HK-2 (cell line): ENCODE data around the gene PARP2.
"Not testable (repeated sequence)": the region's sequence is repeated elsewhere in the genome, so short reads cannot be mapped to it uniquely, and the experiment has no call there.

Experiments used
- DNase-seq: peaks from one replicate; pipeline ENCODE4 v3.0.0-alpha.2; 2018; ENCODE audit not compliant: unreplicated experiment

Gene PARP2

DNA sequence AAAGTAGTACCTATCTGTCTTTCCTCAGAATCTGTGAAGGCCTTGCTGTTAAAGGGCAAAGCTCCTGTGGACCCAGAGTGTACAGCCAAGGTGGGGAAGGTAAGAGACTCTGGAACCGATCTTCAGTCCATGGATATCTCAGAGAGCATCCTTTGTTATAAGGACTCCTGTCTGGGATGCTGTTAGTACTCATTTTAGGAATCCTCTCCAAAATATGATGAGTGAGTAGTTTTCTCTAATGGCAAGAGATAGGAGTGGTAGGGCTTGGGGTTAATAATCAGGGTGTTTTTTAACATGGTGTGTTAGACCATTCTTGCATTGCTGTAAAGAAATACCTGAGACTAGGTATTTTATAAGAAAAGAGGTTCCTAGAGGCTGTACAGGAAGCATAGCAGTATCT lies 1.9 kb downstream of the PARP2 start:
- DNase-seq = no peak

DNA sequence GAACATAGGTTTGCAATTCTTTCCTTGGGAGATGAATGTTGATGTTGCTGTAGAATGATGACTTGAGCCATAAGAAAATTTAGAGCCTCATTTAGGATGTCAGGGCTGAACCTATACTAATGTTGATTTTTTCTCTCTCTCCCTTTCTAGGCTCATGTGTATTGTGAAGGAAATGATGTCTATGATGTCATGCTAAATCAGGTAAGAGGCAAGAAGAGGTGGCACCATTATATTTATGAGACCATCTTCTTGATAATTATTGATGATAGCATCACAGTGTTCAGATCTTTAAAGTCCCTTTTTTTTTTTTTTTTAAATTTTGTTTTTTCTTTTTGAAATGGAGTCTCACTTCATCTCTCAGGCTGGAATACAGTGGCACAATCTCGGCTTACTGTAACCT lies 3.3 kb downstream of the PARP2 start:
- DNase-seq = no peak

DNA sequence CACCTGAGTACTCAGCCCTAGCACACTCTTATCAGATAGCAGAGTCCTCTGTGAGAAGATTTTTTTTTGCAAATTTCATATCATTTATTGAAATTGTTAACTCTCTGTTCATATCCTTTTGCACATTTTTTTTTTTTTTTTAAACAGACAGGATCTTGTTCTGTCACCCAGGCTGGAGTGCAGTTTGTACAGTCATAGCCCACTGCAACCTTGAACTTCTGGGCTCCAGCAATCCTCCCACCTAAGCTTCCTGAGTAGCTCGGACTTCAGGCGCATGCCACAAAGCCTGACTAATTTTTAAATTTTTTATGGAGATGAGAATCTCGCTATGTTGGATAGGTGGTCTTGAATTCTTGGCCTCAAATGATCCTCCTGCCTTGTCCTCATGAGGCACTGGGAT lies 4.3 kb downstream of the PARP2 start:
- DNase-seq = no peak

DNA sequence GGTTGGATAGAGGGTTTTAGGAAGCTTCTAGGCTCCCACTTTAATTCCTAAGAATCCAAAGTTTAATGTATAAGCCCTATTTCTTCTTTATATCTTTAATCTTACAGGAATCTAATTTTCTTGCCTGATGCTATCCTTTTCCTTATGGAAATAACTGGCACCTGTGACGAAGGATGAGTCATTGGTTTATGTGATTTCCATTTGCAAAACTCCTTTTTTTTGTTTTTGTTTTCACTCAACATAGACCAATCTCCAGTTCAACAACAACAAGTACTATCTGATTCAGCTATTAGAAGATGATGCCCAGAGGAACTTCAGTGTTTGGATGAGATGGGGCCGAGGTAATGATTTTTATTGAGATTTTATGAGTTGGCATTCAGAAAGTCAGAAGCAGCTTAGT lies 6.8 kb downstream of the PARP2 start:
- no peak for DNase-seq

DNA sequence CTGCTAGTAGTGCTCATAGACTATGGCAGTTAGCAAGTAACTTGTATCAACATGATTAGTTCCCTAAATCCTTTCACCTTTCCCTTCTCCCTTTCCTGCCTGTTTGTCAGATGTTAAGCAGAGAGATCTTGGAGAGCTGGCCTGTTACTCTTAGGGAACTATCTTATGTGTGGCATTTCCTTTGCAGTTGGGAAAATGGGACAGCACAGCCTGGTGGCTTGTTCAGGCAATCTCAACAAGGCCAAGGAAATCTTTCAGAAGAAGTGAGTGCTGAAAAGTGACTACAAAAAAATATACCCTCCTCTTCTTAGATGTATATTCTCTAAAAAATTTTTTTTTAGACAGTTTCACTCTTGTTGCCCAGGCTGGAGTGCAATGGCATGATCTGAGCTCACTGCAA lies 7.4 kb downstream of the PARP2 start:
- DNase-seq = no peak

DNA sequence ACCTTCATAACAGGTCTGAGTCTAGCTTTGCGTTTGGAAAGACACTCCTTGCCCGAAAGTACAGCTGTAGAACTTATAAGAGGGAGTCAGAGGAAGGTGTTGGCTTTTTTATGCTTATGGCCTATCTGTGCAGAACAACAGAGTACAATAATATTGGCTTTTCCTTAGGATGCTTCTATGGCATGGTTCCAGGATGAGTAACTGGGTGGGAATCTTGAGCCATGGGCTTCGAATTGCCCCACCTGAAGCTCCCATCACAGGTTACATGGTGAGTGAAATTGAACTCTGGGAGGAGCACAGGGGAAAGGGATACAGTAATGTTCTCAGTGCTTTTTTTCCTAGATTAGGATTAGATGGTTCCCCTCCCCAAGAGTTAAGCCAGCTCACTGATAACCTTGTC lies 13.0 kb downstream of the PARP2 start:
- no peak for DNase-seq

DNA sequence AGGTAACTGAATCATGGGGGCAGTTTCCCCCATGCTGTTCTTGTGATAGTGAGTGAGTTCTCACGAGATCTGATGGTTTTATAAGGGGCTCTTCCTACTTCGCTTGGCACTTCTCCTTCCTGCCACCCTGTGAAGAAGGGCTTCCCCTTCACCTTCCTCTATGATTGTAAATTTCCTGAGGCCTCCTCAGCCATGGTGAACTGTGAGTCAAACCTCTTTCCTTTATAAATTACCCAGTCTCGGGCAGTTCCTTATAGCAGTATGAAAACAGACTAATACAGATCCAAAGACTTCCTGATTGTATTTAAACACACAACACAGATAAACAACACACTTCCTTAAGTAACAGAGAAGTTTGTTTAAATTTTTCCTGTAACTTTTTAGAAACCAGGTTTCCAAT lies 15.0 kb downstream of the PARP2 start:
- DNase-seq = not testable (repeated sequence)

DNA sequence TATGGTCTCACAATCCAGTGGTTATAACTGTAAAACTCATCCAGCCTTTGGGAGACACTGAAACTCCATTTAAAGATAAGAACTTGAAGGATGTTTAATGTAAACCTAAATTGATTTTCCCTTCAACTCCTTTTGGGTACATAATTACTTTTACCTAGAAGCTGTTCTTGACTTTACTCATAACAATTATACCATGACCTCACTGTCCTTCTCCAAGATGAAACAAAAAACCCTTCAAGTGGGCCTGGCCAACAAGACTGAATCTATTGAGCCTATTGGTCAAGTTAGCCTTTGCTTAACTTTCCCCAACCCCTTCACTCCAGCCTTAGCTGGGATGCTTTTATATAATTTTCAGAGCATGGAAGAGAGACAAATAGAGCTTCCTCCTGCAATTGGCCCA lies 22.5 kb downstream of the PARP2 start:
- DNase-seq = no peak

DNA sequence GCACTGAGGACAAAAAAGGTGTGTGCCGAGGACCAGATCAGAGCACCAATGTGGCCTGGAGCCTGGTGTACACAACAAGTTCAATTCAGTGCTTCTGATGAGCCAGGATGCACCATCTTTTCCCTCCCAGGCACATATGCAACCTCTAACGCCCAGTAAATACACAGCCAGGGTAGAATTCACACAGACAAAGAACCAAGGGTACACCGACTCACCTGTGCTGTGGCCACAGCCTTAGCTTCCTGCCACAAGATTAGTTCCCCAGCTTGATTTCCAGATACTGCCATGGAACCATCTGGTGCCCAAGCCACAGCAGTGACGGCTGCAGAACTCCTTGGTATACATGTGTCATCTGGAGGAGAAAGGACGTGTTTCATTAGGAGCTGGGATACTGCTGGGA lies 29.4 kb downstream of the PARP2 start:
- no peak for DNase-seq

DNA sequence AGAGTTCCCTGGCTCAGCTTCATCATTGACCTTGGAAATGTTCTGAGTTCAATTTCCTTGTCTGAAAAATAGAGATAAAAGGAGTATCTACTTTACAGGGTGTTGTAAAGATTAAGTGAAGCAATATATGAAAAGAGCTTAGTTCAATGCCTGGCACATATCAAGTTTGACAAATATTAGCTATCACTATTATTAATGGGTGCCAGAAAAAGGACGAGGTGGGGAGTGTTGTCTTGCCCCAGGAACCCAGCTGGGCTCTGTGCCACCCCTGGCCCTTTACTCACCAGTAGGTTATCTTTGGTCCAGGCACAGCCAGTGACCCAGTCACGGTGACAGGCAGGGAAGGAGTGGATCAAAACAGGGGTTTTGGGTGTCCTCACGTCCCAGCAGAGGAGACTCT lies 32.0 kb downstream of the PARP2 start:
- no peak for DNase-seq

DNA sequence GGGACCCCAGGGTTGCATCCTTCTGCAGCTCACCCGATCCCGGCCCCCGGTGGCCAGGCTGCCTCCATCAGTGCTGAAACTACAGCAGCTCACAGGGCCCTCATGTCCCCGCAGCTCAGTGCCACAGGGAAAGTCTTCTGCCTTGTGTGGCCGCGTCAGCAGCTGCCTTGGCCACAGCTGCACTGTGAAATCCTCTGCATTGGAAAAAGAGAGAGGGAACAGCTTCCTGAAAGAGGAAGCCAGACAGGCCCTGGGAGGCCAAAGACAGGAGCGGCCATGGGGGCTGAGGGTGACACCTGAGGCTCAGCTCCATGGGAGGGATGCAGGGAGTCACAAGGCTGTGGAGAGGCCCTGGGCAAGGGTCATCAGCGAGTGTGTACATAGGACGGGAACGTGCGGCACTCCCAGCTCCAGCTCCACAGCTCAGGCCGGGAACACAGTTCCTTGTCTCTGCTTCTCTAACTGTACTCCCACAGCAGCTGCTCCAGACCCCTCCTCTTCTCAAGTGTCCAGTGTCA lies 32.7 kb downstream of the PARP2 start:
- no peak for DNase-seq

DNA sequence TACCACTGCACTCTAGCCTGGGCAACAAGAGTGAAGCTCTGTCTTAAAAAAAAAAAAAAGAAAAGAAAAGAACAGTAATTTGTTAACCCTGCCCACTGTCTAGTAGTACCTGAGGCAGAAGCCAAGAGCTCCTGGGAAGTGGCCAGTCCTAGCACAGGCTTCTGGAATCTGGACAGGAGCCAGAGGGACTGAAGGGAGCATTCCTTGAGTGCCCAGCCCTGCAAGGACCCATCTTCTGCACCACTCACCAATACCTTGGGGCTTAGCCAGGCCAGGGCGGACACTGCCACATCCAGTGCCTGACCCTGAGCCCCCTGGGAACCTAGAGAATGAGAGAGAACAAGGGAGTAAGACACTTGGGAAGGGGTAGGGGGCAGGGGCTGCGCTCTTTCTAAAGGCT lies 33.7 kb downstream of the PARP2 start:
- DNase-seq = no peak

DNA sequence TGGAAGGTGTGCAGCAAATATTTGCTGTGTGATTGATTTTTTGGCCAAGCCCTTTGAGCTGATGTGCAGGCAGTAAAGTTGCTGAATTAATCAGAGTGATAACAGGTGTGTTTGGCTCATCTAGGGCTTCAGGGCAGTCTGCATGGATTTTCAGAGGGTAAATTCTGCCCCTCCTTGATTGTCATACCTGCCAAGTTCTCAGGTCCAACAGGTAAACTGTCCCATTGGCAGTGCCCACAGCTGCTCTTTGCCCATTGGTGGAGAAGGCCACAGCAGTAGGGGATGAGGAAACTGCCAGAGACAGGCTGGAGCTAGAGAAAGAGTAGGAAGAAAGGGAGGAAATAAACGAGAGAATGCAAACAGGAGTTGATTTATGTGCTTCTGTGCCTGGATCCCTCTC lies 36.3 kb downstream of the PARP2 start:
- no peak for DNase-seq

DNA sequence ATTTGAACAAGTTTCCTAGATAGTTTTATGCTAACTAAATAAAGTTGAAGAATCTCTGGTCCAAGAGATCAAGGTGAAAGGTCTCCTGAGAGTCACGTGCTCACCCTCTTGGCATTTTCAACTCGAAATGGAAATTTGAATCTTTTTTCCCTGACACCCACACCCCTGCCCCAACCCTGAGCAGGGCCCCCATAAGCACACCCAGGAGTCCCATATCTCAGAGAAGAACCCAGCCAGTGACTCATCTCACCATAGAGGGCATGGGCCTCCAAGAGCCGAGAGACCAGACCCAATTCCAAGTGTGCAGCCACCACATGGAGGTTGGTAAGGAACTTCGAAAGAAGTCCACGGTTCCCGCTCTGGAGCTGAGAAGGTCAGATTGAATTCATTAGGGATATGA lies 37.2 kb downstream of the PARP2 start:
- no peak for DNase-seq

DNA sequence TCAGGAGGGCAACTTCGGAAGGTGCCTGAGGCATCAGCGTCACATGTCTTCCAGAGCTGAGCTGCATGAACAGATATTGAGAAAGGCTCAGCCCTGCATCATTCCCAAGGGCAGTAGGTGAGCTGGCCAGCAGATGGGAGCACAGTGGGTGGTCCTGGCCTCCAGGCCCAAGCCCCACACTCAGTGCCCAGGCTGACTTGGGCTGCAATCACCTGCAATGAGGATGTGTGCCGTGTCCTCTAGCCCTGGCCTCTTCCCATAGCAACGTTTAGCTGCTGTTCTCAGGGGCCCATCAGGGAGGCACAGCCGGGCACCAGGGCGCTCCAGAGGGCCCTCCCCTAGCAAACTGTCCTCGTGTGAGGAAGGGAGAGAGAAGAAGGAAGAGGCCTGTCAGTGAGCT lies 37.9 kb downstream of the PARP2 start:
- DNase-seq = no peak

DNA sequence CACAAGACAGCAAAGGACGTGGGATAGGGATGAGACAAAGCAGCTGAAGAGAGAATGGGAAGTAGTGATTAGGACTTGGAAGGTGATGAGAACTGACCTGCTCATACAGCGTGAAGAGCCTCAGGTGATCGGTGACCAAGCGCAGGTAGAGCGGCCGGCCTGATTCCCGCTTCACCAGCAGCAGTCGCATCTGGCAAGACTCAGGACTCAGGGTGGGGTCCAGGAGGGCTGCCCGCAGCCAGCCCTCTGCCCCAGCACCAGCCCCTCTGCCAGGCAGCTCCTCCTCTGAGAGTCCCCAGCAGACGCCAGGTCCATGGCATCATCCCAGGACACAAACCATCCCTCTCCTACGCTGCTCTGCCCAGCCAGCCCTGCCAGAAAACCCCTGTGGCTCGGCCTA lies 39.1 kb downstream of the PARP2 start:
- no peak for DNase-seq

DNA sequence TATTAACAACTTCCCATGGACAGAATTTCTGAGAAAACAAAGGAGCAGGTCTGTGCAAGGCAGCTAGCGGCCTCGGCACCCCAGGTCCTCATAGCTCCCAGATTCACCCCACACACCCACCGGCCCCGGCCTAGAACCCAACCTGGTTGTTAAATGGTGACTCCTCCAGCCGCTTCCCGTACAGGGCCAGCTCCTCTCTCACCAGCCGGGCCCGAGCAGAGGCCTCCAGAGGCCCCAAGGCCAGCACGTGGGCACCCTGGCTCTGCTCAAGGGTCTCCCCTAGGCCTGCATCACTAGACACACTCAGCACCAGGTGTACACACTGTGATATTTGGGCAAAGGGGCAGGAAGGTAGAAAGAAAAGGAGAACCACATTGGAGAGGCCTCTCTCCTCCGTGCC lies 39.6 kb downstream of the PARP2 start:
- DNase-seq = no peak

DNA sequence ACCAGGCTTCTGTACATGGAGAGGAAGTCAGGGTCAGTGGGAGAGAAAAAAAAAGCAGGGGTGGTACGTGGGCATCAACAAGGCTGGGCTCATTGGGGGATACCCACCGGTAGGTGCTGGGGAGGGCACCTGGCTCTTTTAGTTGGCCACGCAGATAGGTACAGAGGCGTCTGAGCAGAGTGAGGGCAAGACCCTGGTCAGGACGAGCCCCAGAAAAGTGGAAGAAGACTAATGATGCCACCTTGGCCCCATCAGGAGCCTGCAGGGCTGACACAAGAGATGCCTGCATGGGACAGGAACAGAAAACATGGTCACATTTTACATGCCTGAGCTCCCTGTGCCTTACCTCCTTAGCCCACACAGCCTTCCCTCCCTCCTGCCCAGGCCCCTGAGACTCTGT lies 40.2 kb downstream of the PARP2 start:
- DNase-seq = no peak

DNA sequence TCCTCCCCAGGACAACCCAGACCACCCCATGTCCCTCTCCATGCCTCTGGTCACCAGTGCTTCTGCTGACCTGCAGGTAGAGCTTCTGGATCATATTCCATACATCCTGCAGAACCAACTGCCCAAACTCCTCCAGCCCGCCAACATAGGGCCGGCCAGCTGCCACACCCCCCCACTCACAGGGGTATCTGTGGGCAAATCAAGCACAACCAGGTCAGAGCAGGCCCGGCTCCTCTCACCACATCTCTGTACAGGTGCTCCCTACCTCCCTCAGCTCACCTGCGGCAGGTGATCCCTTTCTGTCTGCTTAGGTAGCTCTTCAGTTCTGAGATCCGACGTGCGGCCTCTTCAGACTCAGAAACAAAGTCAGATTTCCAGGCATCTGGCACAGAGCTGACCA lies 40.9 kb downstream of the PARP2 start:
- no peak for DNase-seq

DNA sequence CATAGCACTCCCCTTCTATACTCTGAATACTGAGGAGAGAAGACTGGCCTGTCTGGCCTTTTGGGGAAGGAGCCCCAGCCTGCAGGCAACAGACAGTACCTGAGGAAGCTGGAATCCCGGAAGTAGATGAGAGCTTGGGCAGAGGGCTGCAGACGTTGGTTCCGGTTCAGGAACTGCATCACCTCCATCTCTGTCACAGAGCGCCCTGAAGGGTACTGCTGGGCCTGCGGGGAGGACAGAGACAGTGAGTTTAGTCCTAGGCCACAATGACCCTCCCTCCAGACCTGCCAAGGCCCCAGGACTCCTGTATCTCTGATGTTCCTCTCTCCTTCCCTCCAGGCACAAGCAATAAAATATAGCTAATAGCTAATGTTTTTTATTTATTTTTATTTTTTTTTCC lies 41.5 kb downstream of the PARP2 start:
- no peak for DNase-seq

DNA sequence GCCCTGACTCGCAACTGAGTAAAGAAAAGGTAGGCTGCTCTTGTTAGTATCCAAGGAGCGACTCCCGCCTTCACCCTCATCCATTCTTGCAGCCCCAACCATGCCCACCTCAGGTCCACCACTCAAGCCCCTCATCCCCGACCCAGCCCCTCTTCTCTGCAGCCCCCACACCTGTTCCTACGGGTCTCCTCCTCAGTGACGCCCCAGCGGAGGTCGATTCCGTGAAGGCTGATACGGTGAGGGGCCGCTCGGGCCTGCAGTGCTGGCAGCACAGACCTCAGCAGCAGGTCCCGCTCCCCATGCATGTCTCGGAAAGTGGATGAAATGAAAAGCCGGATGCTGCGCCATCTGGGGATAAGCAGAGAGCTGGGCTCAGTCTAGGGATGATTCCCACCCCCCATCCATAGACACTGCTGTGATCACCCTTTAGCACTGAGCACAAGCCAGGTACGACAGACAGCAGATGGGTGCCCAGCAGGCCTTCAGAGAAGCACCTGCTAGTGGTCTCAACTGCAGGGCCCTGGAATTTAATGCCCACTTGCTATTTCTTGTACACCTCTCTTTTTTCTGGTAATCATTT lies 42.9 kb downstream of the PARP2 start:
- no peak for DNase-seq

DNA sequence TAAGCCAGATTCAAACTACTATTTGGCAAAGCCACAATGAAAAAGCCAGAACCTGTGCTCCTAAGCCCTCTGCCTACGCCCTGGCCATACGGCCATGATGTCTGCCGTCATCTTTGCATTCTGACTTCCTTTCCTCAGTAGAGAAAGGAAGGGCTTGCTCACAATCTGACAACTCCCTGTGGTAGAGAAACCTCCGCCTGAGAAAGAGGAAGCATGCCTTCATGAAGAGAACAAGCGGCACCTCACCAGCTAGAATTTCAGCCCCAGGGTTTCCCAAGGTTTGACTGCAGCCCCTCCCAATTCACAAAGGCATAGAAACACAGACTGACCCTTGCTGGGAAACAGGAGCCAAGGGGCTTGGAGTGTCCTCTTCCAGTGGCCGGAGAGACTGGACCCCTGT lies 44.1 kb downstream of the PARP2 start:
- DNase-seq = no peak

DNA sequence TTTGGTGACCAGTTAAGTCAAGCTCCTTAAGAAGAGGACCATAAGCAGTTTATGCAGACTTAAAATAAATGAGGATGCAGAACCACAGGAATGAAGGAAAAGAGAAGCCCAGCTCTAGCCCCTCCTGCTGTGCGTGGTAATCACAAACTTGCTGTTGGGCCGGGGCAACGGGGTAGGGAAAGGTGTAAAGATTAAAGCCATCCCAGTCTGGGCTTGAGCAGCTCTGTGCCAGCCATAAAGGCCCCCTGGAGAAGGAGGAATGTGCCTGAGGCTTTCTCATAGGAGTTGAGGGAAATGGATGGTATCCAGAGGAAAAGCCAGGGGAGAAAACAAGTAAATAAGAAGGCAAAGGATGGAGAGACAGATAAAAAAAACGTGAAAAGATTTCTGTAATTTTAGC lies 44.7 kb downstream of the PARP2 start:
- DNase-seq = no peak

DNA sequence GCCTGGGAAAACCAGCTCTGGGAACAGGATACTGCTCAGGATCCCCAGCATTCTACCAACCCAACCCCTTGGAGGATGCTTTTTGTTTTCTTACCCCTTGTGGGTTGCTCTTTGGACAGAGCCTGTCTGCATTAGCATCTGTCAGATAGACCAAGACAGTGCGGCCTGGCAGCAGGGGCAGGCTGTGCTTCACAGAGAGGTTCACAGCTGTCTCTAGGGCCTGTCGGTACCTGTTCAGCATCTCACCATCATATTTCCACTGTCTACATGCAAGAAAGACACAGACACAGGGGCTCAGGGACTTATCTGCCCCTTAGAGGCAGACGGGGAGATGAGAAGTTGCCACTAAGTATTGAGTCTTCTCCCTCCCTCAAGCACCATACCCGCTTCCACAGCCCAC lies 48.1 kb downstream of the PARP2 start:
- no peak for DNase-seq

DNA sequence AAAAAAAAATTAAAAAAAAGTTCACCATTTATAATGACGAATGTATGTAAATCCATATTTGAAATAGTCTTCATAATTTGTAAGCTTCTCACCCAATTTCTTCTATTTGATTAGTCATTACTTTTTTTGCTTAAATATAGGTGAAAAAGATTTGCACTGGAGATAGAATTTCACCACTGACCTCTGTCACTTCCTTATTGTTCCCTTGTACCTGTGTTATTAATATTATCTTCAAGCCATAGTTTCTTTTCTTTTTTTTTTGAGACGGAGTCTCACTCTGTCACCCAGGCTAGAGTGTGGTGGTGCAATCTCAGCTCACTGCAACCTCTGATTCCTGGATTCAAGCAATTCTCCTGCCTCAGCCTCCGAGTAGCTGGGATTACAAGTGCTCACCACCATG lies 54.1 kb downstream of the PARP2 start:
- no peak for DNase-seq
